H1 (cell line): Measurements from ENCODE around the gene EVA1B. TPM values are rescaled to one million over a fixed set of nuclear protein-coding genes. Genes with fewer than 3 reads are reported as not detected.

ENCODE experiments used
- BCL11A ChIP-seq, 2 experiments: IDR thresholded peaks; one replicate each; pipeline ENCODE4 v1.6.1; 2011; ENCODE audit warnings: low read depth in 2 of 2, low read length in 2 of 2, mild to moderate bottlenecking in 2 of 2
- CBX8 ChIP-seq: fragments of 300-800, 300-1000 bp; sonication (generic); IDR thresholded peaks from 2 replicates; pipeline ENCODE4 v1.7.1; 2016; ENCODE audit warnings: low read depth, low read length, borderline replicate concordance
- CREB1 ChIP-seq: IDR thresholded peaks from 2 replicates; pipeline ENCODE4 v1.6.1; 2012; ENCODE audit warnings: inconsistent platforms
- EGR1 ChIP-seq: IDR thresholded peaks from 2 replicates; pipeline ENCODE4 v1.6.1; 2011; ENCODE audit warnings: low read depth, low read length, borderline replicate concordance
- GABPA ChIP-seq: IDR thresholded peaks from 2 replicates; pipeline ENCODE4 v1.6.1; 2011; ENCODE audit warnings: mild to moderate bottlenecking, low read length, moderate library complexity, borderline replicate concordance; ENCODE audit not compliant: insufficient read depth
- JUN ChIP-seq: IDR thresholded peaks from 2 replicates; pipeline ENCODE4 v1.6.1; 2011; ENCODE audit warnings: low read depth, mild to moderate bottlenecking, improper control_type of control experiment, low read length
- KDM1A ChIP-seq: fragments of 200-600, 300-600 bp; sonication (generic); IDR thresholded peaks from 2 replicates; pipeline ENCODE4 v1.7.1; 2016; ENCODE audit warnings: mild to moderate bottlenecking, low read length, borderline replicate concordance
- KDM4A ChIP-seq: IDR thresholded peaks from one replicate; pipeline ENCODE4 v1.7.1; 2012; ENCODE audit warnings: low read depth, mild to moderate bottlenecking, moderate library complexity, low read length, inconsistent platforms; ENCODE audit not compliant: severe bottlenecking
- PHF8 ChIP-seq: fragments of 200-600 bp; sonication (generic); conservative IDR thresholded peaks from 2 replicates; pipeline ENCODE4 v1.7.1; 2012; ENCODE audit warnings: low read depth, mild to moderate bottlenecking, inconsistent platforms, low read length, moderate library complexity
- RNF2 ChIP-seq: fragments of 200-900, 300-1000 bp; sonication (generic); IDR thresholded peaks from 2 replicates; pipeline ENCODE4 v1.7.1; 2016; ENCODE audit warnings: borderline replicate concordance, low read depth, mild to moderate bottlenecking, antibody characterized with exemption, low read length; ENCODE audit not compliant: poor library complexity, severe bottlenecking; ENCODE audit errors: missing control alignments
- RXRA ChIP-seq: IDR thresholded peaks from 2 replicates; pipeline ENCODE4 v1.6.1; 2011; ENCODE audit warnings: low read depth, mild to moderate bottlenecking, low read length, moderate library complexity; ENCODE audit not compliant: insufficient read depth
- SIRT6 ChIP-seq: IDR thresholded peaks from one replicate; pipeline ENCODE4 v1.7.1; 2012; ENCODE audit warnings: low read length, inconsistent platforms
- SP4 ChIP-seq: IDR thresholded peaks from 2 replicates; pipeline ENCODE4 v1.6.1; 2012; ENCODE audit warnings: low read length, inconsistent platforms
- TBP ChIP-seq: IDR thresholded peaks from 2 replicates; pipeline ENCODE4 v1.6.1; 2011; ENCODE audit warnings: low read depth, low read length, improper control_type of control experiment
- polyA plus RNA-seq, 7 experiments: library from polyadenylated mRNA; depleted of rRNA in 3 of 7; stranded (reverse) in 5 of 7; unstranded in 2 of 7; fragments of >200 nt in 5 of 7; fragments of 200-250 nt in 2 of 7; gene quantifications; 1 replicate in 5 of 7; 2 replicates in 1 of 7; 4 replicates in 1 of 7; pipeline versions ENCODE4 v1.2.1 to v1.2.3, GENCODE V29; 2011 to 2013; ENCODE audit warnings: missing spikeins in 2 of 7, mixed read lengths in 2 of 7
- total RNA-seq: library from RNA; stranded (reverse); fragmentation: NEBNext Ultra II Directional; extraction: Animal tissue kit (Norgen Biotek cat#: 25700); gene quantifications from 2 replicates; pipeline ENCODE4 v1.2.1, GENCODE V29; 2021
- TF ChIP-seq, protein P1 (sequence below): IDR thresholded peaks from 2 replicates; pipeline ENCODE4 v1.6.1; 2011; ENCODE audit warnings: low read length, improper control_type of control experiment
- TF ChIP-seq, protein P2 (sequence below), 3 experiments: IDR thresholded peaks; 1 replicate in 2 of 3; 2 replicates in 1 of 3; pipeline versions ENCODE4 v1.5.1 to v1.6.1; 2011; ENCODE audit warnings: low read length in 3 of 3, mild to moderate bottlenecking in 3 of 3, inconsistent platforms in 2 of 3, low read depth in 1 of 3, moderate library complexity in 1 of 3; ENCODE audit not compliant: insufficient read depth in 1 of 3; ENCODE audit errors: control extremely low read depth in 1 of 3
- TF ChIP-seq, protein P3 (sequence below): IDR thresholded peaks from 2 replicates; pipeline ENCODE4 v1.6.1; 2012; ENCODE audit warnings: inconsistent platforms
- TF ChIP-seq, protein P4 (sequence below): IDR thresholded peaks from 2 replicates; pipeline ENCODE4 v1.6.1; 2012; ENCODE audit warnings: low read length, inconsistent platforms

The EVA1B gene
- total and polyA plus RNA-seq, 2 of the 8 experiments (the other 6 are each of a cell fraction or from before 2014, with no cell fraction given) = 10.0 to 19.9 TPM

DNA sequence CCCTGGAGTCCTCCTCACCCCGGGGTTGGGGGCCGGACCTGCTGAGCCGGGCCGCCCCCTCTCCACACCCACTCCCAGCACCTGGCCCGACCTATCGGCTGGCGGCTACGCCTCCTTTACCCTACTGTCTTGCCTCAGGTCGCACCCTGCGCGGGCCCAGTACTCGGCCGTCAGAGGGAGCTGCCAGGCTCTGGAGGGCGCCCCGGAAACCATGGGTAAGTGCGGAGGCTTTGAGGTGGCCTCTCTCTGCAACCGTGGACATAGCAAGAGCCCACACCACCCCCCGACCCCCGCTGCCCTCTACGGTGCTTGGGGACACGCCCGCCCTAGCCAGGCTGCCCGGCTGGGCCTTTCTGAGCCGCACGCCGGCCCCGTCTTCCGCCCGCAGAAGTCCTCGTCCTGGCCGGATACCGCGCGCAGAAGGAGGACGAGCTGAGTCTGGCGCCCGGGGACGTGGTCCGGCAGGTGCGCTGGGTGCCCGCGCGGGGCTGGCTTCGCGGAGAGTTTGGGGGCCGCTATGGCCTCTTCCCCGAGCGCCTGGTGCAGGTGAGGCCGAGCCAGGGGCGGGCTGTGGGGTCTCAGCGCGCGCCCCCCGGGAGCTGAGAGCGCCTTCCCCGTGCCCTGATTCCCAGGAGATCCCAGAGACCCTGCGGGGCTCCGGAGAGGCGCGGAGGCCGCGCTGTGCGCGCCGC lies 17.1 kb downstream of the EVA1B start, which contains the start of gene SH3D21 (continued):
- TF ChIP-seq CREB1 (peak; percentile 53; the same call in 1 of the 2 replicates), SIRT6 (no peak), JUN (no peak), KDM1A (no peak), BCL11A (IDR thresholded peaks at IDR 0.05; ENCODE audit: low read depth in 2 of 2, low read length in 2 of 2) (no peak), CBX8 (no peak), SP4 (no peak; the same call in 1 of the 2 replicates), GABPA (no peak), KDM4A (peak; percentile 66), TBP (peak; percentile 74), RNF2 (no peak), RXRA (no peak), PHF8 (peak; percentile 56), EGR1 (peak; percentile 53; the same call in 1 of the 2 replicates)
- TF ChIP-seq, protein P1, sequence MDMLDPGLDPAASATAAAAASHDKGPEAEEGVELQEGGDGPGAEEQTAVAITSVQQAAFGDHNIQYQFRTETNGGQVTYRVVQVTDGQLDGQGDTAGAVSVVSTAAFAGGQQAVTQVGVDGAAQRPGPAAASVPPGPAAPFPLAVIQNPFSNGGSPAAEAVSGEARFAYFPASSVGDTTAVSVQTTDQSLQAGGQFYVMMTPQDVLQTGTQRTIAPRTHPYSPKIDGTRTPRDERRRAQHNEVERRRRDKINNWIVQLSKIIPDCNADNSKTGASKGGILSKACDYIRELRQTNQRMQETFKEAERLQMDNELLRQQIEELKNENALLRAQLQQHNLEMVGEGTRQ = no peak
- TF ChIP-seq, protein P2, sequence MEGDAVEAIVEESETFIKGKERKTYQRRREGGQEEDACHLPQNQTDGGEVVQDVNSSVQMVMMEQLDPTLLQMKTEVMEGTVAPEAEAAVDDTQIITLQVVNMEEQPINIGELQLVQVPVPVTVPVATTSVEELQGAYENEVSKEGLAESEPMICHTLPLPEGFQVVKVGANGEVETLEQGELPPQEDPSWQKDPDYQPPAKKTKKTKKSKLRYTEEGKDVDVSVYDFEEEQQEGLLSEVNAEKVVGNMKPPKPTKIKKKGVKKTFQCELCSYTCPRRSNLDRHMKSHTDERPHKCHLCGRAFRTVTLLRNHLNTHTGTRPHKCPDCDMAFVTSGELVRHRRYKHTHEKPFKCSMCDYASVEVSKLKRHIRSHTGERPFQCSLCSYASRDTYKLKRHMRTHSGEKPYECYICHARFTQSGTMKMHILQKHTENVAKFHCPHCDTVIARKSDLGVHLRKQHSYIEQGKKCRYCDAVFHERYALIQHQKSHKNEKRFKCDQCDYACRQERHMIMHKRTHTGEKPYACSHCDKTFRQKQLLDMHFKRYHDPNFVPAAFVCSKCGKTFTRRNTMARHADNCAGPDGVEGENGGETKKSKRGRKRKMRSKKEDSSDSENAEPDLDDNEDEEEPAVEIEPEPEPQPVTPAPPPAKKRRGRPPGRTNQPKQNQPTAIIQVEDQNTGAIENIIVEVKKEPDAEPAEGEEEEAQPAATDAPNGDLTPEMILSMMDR (IDR thresholded peaks at IDR 0.05; ENCODE audit: control extremely low read depth in 1 of 3, insufficient read depth in 1 of 3, low read depth in 1 of 3, low read length in 3 of 3) = peak in 1 of 3 experiments; percentile 9; a peak in 2 of 4 replicates
- TF ChIP-seq, protein P3, sequence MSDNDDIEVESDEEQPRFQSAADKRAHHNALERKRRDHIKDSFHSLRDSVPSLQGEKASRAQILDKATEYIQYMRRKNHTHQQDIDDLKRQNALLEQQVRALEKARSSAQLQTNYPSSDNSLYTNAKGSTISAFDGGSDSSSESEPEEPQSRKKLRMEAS = no peak
- TF ChIP-seq, protein P4, sequence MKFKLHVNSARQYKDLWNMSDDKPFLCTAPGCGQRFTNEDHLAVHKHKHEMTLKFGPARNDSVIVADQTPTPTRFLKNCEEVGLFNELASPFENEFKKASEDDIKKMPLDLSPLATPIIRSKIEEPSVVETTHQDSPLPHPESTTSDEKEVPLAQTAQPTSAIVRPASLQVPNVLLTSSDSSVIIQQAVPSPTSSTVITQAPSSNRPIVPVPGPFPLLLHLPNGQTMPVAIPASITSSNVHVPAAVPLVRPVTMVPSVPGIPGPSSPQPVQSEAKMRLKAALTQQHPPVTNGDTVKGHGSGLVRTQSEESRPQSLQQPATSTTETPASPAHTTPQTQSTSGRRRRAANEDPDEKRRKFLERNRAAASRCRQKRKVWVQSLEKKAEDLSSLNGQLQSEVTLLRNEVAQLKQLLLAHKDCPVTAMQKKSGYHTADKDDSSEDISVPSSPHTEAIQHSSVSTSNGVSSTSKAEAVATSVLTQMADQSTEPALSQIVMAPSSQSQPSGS = no peak
